GM21737 (cell line): Measurements from ENCODE around the gene BTBD9.

Source experiments
- ATAC-seq: cut with Tn5 transposase; IDR thresholded peaks from one replicate; pipeline ENCODE4 v1.9.1; 2021; ENCODE audit warnings: mild to moderate bottlenecking, moderate library complexity; ENCODE audit not compliant: unreplicated experiment

Gene BTBD9

DNA sequence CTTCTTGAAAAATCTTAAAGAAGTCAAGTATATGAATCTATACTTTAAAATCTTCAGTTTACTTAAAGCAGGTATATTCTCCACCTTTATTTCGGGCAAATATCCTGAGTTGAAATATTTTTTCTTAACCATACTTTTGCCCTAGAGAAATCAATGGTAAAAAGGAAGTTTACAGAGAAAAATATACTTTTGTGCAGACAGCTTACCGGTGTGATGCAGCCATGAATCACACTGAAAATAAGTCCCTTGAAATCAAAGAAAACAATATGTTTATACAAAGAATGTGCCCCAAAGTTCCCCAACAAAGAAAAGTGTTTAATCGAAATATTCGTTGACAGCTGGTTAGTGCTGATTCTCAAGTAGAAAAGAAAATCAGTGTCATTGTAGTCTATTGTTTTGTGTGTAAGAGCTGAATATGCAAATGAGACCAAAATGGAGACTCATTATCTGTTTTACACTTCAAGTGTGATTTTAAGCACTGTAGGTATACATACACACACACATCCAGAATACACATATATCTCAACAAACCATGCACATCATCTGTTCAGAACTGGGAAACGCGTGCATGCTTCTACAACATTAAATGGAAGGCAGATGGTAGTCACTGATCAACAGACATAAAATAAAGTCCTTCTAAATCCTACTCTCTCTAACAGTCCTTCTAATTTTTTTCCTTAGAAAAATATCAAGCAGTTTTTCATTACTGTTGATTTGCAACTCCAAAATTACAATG is 73.3 kb downstream of the BTBD9 start:
- ATAC-seq: no peak

DNA sequence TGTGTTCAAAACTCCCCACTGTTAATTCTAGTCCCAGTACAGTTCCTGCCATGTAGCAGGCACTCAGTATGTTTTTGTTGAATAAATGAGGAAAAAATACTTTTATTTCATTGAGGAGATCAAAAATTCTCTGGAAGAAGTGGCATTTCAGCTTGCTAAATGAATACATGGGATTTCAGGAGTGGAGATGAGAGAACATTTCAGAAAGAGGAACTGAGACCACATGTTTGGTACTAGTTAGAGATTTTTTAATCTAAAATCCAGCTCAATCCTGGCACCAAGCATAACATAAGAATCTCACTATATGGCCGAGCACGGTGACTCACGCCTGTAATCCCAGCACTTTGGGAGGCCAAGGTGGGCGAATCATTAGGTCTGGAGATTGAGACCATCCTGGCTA is 75.4 kb downstream of the BTBD9 start:
- no peak for ATAC-seq

DNA sequence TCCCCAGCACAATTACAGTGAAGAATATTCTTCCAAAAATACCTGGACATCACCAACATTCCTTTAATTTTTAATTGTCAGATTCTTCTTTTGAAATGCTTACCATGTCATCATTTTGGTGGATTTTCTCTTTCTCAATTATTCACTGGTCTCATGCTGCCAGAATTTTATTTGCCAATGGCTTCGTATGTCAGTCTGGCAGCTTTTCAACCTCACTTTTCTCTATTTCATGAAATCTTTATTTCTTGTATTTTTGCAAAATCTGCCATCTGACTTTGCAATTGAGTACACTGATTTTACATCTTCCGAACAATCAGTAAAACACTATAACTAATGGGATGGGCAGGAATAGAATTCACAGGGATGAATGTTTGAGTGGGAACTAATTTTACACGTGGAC is 84.1 kb downstream of the BTBD9 start:
- no peak for ATAC-seq

DNA sequence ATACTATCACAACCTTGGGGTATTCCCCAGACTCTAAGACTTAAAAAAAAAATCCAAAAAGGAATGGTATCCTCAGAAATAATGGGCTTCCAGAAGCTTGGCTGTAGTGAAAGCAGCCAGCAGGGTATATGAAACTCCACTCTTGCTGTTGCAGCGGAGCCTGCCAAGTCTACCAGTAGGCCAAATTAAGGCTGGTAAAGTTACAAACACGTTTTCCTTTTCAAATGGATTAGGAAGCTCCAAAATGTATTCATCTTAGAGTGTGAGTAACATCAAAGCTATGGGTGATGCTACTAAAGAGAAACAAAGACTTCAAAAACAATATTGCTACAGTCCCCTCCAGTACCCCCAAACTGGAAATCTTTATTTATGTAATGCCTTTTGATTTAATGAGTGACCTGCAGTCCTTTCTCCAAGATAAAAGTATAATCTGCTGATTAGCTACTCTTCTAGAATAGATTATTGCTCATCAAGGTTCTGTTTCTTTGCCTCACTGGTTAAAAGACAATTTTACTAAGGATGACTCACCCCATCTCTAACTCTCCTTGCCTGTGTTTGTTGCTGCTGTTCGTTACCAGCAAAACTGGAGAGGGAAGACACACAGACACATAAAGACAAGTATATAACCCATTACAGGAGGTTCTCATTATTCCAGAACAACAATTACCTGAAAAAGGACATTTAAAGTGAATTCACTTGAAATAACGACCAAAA is 84.9 kb downstream of the BTBD9 start:
- ATAC-seq: no peak

DNA sequence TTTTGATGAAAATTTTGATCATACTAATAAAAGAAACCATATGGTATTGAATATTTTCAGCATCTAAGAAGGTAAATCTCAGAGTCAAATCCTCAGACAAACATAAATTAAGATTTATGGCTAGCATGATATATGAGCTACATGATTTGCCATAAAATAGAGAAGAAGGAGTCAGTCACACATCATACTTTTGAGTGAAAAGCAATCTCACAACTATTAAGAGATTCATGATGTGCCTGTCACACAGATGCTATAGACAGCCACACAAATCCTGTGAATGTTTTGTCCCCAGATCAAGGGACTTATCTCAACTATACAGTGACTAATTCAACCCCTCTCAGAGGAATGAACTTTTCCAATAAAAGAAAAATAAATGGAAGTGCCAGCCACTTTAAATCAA is 85.7 kb downstream of the BTBD9 start:
- ATAC-seq: no peak

DNA sequence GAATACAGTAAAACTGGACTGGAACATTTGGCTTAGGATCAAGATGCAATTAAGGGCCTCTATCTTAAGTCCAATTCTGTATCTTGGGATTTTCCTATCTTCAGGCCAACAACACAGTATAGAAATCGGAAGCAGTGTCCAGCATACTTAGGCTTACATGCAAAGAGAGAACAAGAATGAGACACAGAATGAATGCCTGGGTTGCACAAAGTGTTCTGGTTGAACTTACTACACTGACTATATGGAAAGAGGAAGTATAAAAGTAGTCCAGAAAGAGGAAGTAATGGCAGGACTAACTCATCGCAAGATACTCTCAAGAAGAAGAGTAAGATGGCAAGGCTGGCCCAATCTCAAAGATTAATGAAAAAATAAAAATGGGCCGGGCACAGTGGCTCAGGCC is 87.6 kb downstream of the BTBD9 start:
- ATAC-seq: peak; percentile 59

DNA sequence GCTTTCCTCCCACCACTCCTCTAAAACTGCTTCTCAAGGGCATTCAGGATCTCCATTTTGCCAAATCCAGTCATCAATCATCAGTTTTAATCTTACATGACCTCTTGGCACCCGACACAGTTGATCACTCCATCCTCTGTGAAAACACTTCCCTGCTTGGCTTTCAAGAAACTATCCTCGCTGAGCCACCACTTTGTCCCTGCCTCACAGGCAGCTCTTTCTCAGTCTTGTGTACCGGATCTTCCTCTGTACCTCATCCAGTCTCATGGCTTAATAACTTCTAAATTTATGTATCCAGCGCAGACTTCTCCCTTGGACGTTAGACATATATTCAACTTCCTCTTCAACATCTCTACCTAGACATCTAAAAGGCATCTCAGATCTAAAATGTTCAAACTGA is 89.9 kb downstream of the BTBD9 start:
- ATAC-seq: no peak

DNA sequence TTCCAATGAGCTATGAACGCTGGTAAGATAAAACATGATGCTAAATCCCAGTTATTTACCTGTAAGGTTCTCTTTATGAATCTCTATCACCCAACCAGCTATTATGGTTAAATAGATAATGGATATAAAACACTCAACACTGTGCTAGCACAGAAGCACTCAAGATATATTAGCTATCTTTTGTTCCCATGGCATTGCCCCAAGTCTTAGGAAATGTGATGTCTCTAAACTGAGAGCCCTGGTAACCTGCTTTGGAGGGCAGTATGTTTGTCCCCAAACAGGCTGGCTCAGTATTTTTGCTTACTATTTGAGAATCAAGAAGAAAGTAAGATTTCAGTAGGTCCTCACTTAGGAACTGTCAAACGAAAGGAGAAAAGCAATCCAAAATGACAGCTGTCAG is 90.5 kb downstream of the BTBD9 start:
- ATAC-seq: no peak

DNA sequence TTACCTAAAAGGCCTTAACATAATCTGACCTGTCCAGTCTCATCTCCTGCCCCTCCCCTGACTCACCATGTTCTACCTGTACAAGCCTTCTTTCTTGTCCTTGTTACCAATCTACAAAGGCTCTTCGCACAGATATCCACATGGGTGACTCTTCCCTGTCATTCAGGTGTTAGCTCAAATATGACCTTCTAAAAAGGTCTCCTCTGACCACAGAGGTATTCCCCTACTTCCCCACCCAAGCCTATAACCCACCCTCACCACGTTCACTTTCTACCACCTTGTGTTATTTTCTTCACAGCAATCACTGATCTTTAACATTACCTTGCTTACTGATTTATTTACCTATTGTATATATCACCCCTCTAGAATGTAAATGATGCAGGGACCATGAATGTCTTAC is 96.7 kb downstream of the BTBD9 start:
- ATAC-seq: no peak

DNA sequence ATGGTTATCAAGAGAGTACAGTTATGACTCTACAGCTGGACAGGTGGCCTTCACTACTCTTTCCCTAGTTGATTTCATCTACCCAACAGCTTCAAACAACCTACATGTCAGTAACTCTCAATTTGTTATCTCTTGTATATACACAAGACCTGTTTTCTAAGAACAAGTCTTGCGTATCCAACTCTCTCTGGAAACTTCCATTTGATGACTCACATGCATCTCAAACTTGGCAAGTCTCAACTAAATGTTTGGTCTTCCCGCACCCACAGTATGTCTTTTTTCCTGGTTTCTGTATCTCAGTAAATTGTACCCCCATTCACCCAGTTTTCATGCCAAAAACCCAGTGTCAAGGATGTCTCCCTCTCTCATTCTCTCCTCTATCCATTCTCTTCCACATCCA is 97.7 kb downstream of the BTBD9 start:
- no peak for ATAC-seq

DNA sequence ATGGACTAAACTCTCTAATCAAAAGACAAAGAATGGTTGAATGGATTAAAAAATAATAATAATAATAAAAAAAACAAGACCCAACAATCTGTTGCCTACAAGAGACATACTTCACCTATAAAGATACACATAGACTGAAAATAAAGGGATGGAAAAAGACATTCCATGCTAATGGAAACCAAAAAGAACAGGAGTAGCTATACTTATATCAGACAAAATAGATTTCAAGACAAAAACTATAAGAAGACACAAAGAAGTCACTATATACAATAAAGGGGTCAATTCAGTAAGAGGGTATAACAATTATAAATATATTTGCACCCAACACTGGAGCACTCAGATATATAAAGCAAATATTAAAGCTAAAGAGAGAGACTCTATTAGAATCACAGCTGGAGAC is 106.7 kb downstream of the BTBD9 start:
- ATAC-seq: no peak

DNA sequence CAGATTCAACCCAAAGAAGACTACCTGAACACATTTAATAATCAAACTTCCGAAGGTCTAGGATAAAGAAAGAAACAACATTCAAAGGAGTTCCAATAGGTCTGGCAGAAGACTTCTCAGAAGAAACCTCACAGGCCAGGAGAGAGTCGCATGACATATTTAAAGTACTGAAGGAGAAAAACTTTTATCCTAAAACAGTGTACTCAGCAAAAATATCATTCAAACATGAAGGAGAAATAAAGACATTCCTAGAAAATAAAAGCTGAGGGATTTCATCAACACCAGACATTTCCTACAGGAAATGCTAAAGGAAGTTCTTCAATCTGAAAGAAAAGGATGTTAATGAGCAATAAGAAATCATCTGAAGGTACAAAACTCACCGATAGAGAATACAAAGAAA is 108.6 kb downstream of the BTBD9 start:
- no peak for ATAC-seq

DNA sequence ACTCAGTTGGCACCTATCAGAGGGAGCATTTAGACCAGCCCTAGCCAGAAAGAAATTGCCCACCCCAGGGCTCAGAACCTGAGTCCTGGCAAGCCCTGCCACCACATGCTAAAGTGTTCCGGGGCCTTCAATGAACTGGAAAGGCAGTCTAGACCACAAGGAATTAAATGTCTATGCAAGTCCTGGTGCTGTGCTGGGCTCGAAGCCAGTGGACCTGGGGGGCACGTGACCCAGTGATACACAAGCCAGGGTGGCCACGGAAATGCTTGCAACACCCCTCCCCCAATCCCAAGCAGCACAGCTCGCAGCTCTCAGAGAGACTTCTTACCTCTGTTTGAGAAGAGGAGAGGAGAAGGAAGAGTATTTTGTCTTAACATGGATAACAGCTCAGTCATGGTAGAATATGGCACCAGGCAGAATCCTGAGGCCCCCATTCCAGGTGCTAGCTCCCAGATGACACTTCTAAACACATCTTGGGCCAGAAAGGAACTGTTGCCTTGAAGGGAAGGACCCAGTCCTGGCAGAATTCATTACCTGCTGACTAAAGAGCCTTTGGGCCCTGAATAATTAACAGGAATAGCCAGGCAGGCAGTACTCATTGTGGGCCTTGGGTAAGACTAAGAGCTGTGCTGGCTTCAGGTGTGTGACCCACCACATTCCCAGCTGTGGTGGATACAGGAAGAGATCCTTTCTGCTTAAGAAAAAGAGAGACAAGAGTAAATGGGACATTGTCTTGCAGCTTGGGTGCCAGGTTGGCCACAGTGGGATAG is 111.3 kb downstream of the BTBD9 start:
- ATAC-seq: no peak

DNA sequence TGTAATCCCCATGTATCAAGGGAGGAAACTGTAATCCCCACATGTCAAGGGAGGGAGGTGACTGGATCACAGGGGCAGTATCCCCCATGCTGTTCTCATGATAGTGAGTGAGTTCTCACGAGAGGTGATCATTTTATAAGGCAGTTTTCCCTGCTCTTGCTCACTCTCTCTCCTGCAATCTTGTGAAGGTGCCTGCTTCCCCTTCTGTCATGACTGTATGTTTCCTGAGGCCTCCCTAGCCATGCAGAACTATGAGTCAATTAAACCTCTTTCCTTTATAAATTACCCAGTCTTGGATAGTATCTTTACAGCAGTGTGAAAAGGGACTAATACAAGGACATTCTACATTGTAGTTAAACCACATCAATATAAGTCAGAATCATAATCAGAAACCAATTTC is 112.4 kb downstream of the BTBD9 start:
- ATAC-seq: no peak

DNA sequence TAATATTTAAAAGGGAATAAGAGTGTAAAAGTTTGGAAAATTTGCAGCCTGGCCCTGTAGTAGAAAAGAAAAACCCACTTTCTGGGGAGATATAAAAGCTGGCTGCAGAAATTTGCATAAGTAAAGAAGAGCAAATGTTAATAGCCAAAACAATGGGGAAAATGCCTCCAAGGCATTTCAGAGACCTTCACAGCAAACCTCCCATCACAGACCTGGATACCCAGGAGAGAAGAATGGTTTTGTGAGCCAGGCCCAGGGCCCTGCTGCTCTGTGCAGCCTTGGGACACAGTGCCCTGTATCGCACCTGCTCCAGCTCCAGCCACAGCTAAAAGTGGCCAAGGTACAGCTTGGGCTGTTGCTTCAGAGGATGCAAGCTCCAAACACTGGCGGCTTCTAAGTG is 113.8 kb downstream of the BTBD9 start:
- no peak for ATAC-seq

DNA sequence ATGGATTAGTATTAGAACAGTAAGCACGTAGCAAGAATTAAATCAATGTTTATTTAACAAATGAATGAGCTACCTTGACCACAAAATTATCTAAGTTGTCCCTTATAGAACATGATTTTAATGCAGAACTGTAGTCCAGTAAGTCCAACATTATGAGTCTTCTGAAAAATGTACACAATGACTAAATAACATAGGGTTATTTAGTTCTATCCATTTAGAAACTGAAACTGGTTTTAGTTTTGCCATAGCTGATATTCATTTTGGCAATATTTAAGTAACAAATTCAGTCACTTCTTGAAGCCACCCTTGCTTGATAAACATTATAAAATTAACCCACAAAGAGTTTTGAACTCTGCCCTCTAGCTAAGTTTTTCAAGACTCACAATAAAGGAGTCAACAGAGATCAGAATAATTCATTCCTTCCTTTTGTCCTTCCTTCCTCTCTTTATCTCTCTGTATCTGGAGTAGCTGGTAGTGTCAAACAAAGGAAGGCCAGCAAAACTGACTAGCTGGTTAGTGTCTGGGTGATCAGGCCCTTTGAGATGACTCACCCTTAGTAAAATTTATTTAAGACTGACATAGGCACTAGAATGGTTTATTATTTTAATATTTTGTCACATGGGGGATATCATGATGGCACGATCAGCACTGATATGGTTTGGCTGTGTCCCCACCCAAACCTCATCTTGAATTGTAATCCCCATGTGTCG is 115.1 kb downstream of the BTBD9 start:
- ATAC-seq: no peak

DNA sequence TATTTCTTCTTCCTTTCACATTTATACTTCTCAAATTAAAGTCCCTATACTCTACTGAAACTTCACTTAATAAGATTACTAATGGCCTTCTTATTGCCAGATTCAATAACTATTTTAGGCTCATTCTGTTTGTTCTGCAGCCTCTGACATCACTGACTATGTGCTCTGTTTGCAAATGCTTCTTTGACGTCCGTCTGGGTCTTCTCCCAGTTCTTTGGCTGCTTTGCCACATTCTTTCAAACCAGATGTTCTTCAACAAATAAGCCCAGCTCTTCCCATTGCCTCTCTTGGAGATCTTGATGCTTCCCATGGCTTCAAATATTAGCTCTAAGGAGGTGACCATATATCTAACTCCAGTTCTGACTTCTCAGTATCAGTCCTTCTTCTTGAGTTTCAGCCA is 117.4 kb downstream of the BTBD9 start:
- ATAC-seq: no peak

DNA sequence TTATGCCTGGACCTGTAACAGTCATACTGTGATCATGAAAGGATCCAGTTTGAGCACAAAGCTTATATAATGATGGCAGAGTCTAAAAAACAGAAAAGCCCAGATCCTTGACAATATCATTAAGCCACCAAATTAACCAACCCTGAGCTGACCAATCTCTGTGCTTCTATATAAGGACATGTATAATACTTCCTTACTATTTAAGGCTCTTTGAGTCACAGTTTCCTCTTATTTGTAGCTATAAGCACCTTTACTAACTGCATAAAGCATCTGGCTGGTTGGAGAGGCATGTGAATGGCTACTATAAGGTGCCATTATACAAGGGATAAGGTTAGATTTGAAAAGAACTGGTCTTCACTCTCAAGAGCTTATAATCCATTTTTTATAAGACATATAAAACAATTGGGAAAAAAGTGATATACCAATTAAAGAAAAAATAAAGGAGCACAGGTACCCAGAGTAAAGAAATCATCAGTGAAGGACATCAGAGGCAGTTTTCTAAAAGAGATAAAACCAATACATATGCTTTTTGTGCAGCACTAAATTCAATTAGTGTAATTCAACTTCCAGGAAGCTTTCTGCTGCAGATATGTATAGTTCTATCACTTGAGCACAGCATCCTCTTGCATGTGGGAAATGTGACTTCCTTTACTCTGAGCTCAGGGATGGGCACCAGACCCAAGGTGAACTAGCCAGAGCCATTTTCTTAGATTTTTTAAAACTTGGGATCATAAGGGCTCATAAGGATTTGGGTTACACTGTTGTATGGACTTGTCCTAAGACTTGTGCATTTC is 121.0 kb downstream of the BTBD9 start:
- no peak for ATAC-seq

DNA sequence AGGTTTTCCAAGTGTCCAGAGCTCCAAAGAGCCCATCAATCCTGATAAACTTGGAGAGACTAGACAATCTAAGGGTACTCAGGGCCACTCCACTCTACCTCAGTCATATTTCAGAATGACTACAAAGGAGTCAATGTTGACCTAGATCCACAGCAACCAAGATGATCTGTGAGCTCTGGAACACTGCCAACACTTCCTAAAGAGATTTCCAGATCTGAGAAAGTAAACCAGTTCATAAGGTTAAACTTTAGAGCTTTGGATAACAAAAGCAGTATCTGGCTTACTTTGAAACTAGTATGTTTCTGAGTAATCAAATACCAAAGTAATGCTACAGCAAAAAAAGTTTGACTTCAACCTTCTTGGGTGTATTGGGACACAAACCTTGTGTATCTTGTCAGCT is 122.7 kb downstream of the BTBD9 start:
- no peak for ATAC-seq

DNA sequence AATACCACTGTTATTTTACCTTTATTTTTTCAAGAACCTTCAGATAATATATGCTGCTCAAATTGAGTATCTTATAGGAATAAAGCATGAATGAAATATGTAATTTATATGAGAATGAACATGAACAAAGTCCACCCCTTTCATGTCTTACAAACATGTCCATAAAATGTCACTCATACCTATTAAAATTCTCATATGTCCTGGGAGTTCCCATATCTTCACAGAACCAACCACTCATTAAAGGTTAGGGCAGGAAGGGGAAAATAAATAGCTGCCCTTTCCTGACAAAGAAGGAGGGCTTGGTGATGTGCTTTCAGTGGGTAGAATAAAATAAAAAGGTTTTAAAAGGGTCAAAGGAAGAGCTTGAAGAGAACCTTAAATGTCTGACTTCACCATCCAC is 125.3 kb downstream of the BTBD9 start:
- no peak for ATAC-seq

DNA sequence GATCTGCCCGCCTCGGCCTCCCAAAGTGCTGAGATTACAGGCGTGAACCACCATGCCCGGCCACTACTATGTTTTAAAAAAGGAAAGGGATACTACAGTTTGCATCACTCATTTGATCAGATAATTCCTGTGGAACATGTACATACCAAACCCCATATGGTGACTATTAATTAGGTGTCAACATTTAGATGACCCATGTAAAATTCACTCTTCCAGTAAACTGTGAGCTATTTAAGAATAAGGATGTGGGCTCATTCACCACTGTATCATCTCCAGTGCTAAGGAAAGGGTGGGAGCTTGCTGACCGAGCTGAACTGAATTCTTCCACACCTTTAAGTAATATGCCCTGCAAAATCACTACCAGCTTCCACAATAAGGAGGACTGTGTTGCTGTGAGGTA is 127.5 kb downstream of the BTBD9 start:
- no peak for ATAC-seq
